IMR-90 (cell line): Measurements from ENCODE around the gene ANKHD1. TPM values are rescaled to one million over a fixed set of nuclear protein-coding genes. Genes with fewer than 3 reads are reported as not detected.

ENCODE experiments used
- ATAC-seq: fragments of 200-7000 bp; cut with Tn5 transposase; 2 replicates; pipeline ENCODE4 v1.9.1; 2020; ENCODE audit warnings: low read depth, mild to moderate bottlenecking, moderate library complexity
- BruUV-seq: library from RNA; stranded (reverse); fragments of 400-500 nt; replicated peaks from 2 replicates; lab custom pipeline; 2021; lab: Mats Ljungman, UMichigan
- CTCF ChIA-PET: fragments of 300-600 bp; formaldehyde crosslinking; extraction: SDS; loops from one replicate; lab custom pipeline; 2021; ENCODE audit warnings: antibody characterized with exemption; lab: Yijun Ruan, JAX
- POLR2A ChIA-PET: fragments of 300-600 bp; sonication (Branson Sonifier 250); formaldehyde crosslinking; loops from one replicate; lab custom pipeline; 2022; ENCODE audit warnings: antibody characterized with exemption; ENCODE audit not compliant: unreplicated experiment; lab: Charles Lee
- DNase-seq: peaks from one replicate; pipeline ENCODE4 v3.0.0; 2013
- H2AFZ ChIP-seq: replicated peaks from 2 replicates; pipeline ENCODE3; 2013; ENCODE audit warnings: low read length, mild to moderate bottlenecking; ENCODE audit not compliant: poor library complexity
- H2AK5ac ChIP-seq: 2 replicates; pipeline ENCODE4 v1.6.1; 2013; ENCODE audit warnings: low read depth, low read length, inconsistent platforms
- H2AK9ac ChIP-seq: replicated peaks from 2 replicates; pipeline ENCODE3; 2013; ENCODE audit warnings: mild to moderate bottlenecking, low read depth, low read length, moderate library complexity; ENCODE audit not compliant: poor library complexity
- H2BK120ac ChIP-seq: 2 replicates; pipeline ENCODE4 v1.6.1; 2013; ENCODE audit warnings: low read depth, low read length, inconsistent platforms
- H2BK15ac ChIP-seq: 3 replicates; pipeline ENCODE4 v1.6.1; 2013; ENCODE audit warnings: low read depth, low read length, inconsistent platforms
- H2BK20ac ChIP-seq: 2 replicates; pipeline ENCODE4 v1.6.1; 2013; ENCODE audit warnings: low read depth, mild to moderate bottlenecking, inconsistent platforms, low read length, moderate library complexity
- H2BK5ac ChIP-seq: 2 replicates; pipeline ENCODE4 v1.6.1; 2013; ENCODE audit warnings: mild to moderate bottlenecking, low read depth, low read length, inconsistent platforms; ENCODE audit not compliant: poor library complexity, severe bottlenecking
- H3K14ac ChIP-seq: replicated peaks from 2 replicates; pipeline ENCODE4 v1.6.1; 2013; ENCODE audit warnings: low read depth, low read length, inconsistent platforms
- H3K18ac ChIP-seq: 2 replicates; pipeline ENCODE4 v1.6.1; 2013; ENCODE audit warnings: low read depth, low read length, control low read depth
- H3K23ac ChIP-seq: 2 replicates; pipeline ENCODE4 v1.6.1; 2013; ENCODE audit warnings: low read depth, low read length, inconsistent platforms
- H3K27ac ChIP-seq: 2 replicates; pipeline ENCODE4 v1.5.1; 2013; ENCODE audit warnings: mild to moderate bottlenecking, control low read depth, low read length; ENCODE audit not compliant: insufficient read depth
- H3K27me3 ChIP-seq: 2 replicates; pipeline ENCODE4 v1.6.1; 2013; ENCODE audit warnings: low read length; ENCODE audit not compliant: control insufficient read depth, insufficient read depth
- H3K36me3 ChIP-seq: 2 replicates; pipeline ENCODE4 v1.6.1; 2013; ENCODE audit warnings: low read length, mixed read lengths; ENCODE audit not compliant: control insufficient read depth, insufficient read depth
- H3K4ac ChIP-seq: 2 replicates; pipeline ENCODE4 v1.6.1; 2013; ENCODE audit warnings: low read depth, low read length, inconsistent platforms
- H3K4me1 ChIP-seq: 2 replicates; pipeline ENCODE4 v1.6.1; 2013; ENCODE audit warnings: low read length, mixed read lengths; ENCODE audit not compliant: control insufficient read depth, insufficient read depth
- H3K4me2 ChIP-seq: 2 replicates; pipeline ENCODE4 v1.6.1; 2013; ENCODE audit warnings: low read depth, mild to moderate bottlenecking, control low read depth, low read length, moderate library complexity
- H3K4me3 ChIP-seq: 2 replicates; pipeline ENCODE4 v1.5.1; 2013; ENCODE audit warnings: low read depth, mild to moderate bottlenecking, control low read depth, low read length, moderate library complexity; ENCODE audit not compliant: insufficient read depth
- H3K56ac ChIP-seq: 2 replicates; pipeline ENCODE4 v1.6.1; 2013; ENCODE audit warnings: low read length, inconsistent platforms; ENCODE audit not compliant: insufficient read depth; ENCODE audit errors: extremely low read depth
- H3K79me1 ChIP-seq, 2 experiments: 2 replicates each; pipeline ENCODE4 v1.6.1; 2013; ENCODE audit warnings: low read length in 2 of 2, inconsistent platforms in 1 of 2, low read depth in 1 of 2
- H3K9ac ChIP-seq: 2 replicates; pipeline ENCODE4 v1.6.1; 2013; ENCODE audit warnings: low read depth, low read length, control low read depth
- H3K9me1 ChIP-seq: 2 replicates; pipeline ENCODE4 v1.6.1; 2013; ENCODE audit warnings: low read length, inconsistent platforms; ENCODE audit not compliant: insufficient read depth
- H3K9me3 ChIP-seq: 2 replicates; pipeline ENCODE4 v1.6.1; 2013; ENCODE audit warnings: low read length; ENCODE audit not compliant: control insufficient read depth, insufficient read depth
- H4K20me1 ChIP-seq: 2 replicates; pipeline ENCODE4 v1.6.1; 2013; ENCODE audit warnings: low read length, inconsistent platforms; ENCODE audit not compliant: insufficient read depth
- H4K5ac ChIP-seq: 2 replicates; pipeline ENCODE4 v1.6.1; 2013; ENCODE audit warnings: mild to moderate bottlenecking, low read depth, low read length, control low read depth
- H4K8ac ChIP-seq, 2 experiments: 2 replicates each; pipeline ENCODE4 v1.6.1; 2013; ENCODE audit warnings: low read depth in 2 of 2, low read length in 2 of 2, control low read depth in 1 of 2, inconsistent platforms in 1 of 2
- H4K91ac ChIP-seq: 2 replicates; pipeline ENCODE4 v1.6.1; 2013; ENCODE audit warnings: low read depth, low read length, inconsistent platforms; ENCODE audit not compliant: insufficient read depth
- CHD1 ChIP-seq: IDR thresholded peaks from 2 replicates; pipeline ENCODE4 v1.6.1; 2012; ENCODE audit warnings: low read depth, low read length, improper control_type of control experiment
- FOS ChIP-seq: fragments of 150-350 bp; IDR thresholded peaks from 2 replicates; pipeline ENCODE4 v1.6.1; 2016; ENCODE audit warnings: low read depth, low read length
- MAFK ChIP-seq: IDR thresholded peaks from 2 replicates; pipeline ENCODE4 v1.6.1; 2012; ENCODE audit warnings: low read depth, low read length, improper control_type of control experiment
- MXI1 ChIP-seq: IDR thresholded peaks from 2 replicates; pipeline ENCODE4 v1.6.1; 2012; ENCODE audit warnings: low read depth, mild to moderate bottlenecking, low read length, moderate library complexity, borderline replicate concordance
- RFX5 ChIP-seq: IDR thresholded peaks from 2 replicates; pipeline ENCODE4 v1.8.0; 2012; ENCODE audit warnings: low read depth, mild to moderate bottlenecking, low read length, moderate library complexity
- SMC3 ChIP-seq: fragments of 150-350 bp; IDR thresholded peaks from 2 replicates; pipeline ENCODE4 v1.6.1; 2016; ENCODE audit warnings: low read depth, mild to moderate bottlenecking, antibody characterized with exemption, low read length, moderate library complexity
- WGBS, 2 experiments: methylation state at CpG; one replicate each; pipeline versions ENCODE4 v1.1.5 to v1.1.7; 2013; ENCODE audit warnings: missing lambda C conversion rate in 2 of 2; ENCODE audit not compliant: insufficient read length in 1 of 2; ENCODE audit errors: extremely low coverage in 2 of 2; 5-methylcytosine and 5-hydroxymethylcytosine counted together
- dilution Hi-C: fragments of 300-500 bp; cut with HindIII; formaldehyde crosslinking; loops from one replicate; pipeline ENCODE4 v1.14.3; 2018; ENCODE audit warnings: low sequenced_read_pairs; ENCODE audit not compliant: unreplicated experiment
- in situ Hi-C: fragments of 300-500 bp; cut with MboI; formaldehyde crosslinking; loops from 3 replicates; pipeline ENCODE4 v1.14.3; 2019; ENCODE audit warnings: low sequenced_read_pairs, inconsistent platforms, mixed read lengths
- intact Hi-C: fragments of 100-400 bp; cut with micrococcal nuclease; formaldehyde crosslinking; loops from 2 replicates; pipeline ENCODE4 v1.10.0; 2022
- polyA plus RNA-seq, 3 experiments: library from polyadenylated mRNA; depleted of rRNA; stranded (reverse); fragments of >200 nt; gene quantifications; 2 replicates each; pipeline ENCODE4 v1.2.3, GENCODE V29; 2012; ENCODE audit warnings: low replicate concordance in 1 of 3
- total RNA-seq: library from RNA; depleted of rRNA; stranded (reverse); fragments of >200 nt; gene quantifications from 2 replicates; pipeline ENCODE4 v1.2.3, GENCODE V29; 2012
- TF ChIP-seq, protein P1 (sequence below): fragments of 150-350 bp; IDR thresholded peaks from 2 replicates; pipeline ENCODE4 v1.6.1; 2016; ENCODE audit warnings: low read depth, mild to moderate bottlenecking, low read length, moderate library complexity, borderline replicate concordance

Gene ANKHD1
- total and polyA plus RNA-seq, 2 of the 4 experiments (the other 2 are of a cell fraction), result 32.1 to 36.7 TPM

GRCh38 chr5:140367256-140368013, 34.2 kb upstream of the ANKHD1 start:
- intact Hi-C loops (no loop called here), in situ Hi-C loops (loop anchor here (25.0 kb wide), 1 partner anchor 580 kb away; the partner anchor contains the start of gene PSD2), dilution Hi-C loops (no loop called here)
- Histone ChIP-seq H3K14ac (no peak overlapping the region), H3K27me3 (peaks cover 18% of the 10 kb centered on the region; the same call in 1 of the 2 replicates), H2BK120ac (no peak overlapping the region), H2BK20ac (no peak overlapping the region), H2BK15ac (no peak overlapping the region), H2BK5ac (no peak overlapping the region), H2AK5ac (no peak overlapping the region), H3K4me3 (no peak overlapping the region), H2AFZ (no peak overlapping the region), H4K5ac (no peak overlapping the region), H3K4me2 (no peak overlapping the region), H3K9me1 (no peaks in the 10 kb centered on the region), H3K27ac (no peak overlapping the region), H3K4ac (no peak overlapping the region), H4K8ac (no peak overlapping the region), H2AK9ac (no peak overlapping the region), H4K20me1 (no peaks in the 10 kb centered on the region), H3K79me1 (no peaks in the 10 kb centered on the region), H3K18ac (no peak overlapping the region), H3K56ac (no peak overlapping the region), H4K91ac (no peak overlapping the region), H3K36me3 (no peaks in the 10 kb centered on the region), H3K4me1 (no peaks in the 10 kb centered on the region), H3K9ac (no peak overlapping the region), H3K23ac (no peak overlapping the region), H3K9me3 (no peaks in the 10 kb centered on the region)
- TF ChIP-seq RFX5 (no peak), SMC3 (no peak), MXI1 (no peak), MAFK (no peak), FOS (no peak), CHD1 (no peak)
- TF ChIP-seq, protein P1, sequence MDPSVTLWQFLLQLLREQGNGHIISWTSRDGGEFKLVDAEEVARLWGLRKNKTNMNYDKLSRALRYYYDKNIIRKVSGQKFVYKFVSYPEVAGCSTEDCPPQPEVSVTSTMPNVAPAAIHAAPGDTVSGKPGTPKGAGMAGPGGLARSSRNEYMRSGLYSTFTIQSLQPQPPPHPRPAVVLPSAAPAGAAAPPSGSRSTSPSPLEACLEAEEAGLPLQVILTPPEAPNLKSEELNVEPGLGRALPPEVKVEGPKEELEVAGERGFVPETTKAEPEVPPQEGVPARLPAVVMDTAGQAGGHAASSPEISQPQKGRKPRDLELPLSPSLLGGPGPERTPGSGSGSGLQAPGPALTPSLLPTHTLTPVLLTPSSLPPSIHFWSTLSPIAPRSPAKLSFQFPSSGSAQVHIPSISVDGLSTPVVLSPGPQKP, result no peak
- BruUV-seq, result no TSS peak
- POLR2A ChIA-PET, result no interaction called here
- 90% methylated on average over 2 of the region's 8 CpGs; no CpG with 5 or more reads in 1 of the 2 experiments for WGBS, 2 experiments
- ATAC-seq (no peak), DNase-seq (no peak)
- CTCF ChIA-PET, result interaction anchor here (1.2 kb wide), 1 partner anchor 22 kb away, joined by 3 read pairs; the partner anchor contains the start of gene HBEGF
